H9 (cell line): ENCODE measurements around the gene C1orf226. TPM values are rescaled to one million over a fixed set of nuclear protein-coding genes. Genes with fewer than 3 reads are reported as not detected.

ENCODE experiments used
- DNase-seq: peaks from one replicate; pipeline ENCODE4 v3.0.0-alpha.2; 2017
- H2AFZ ChIP-seq: one replicate; pipeline ENCODE4 v1.6.1; 2013; ENCODE audit warnings: mild to moderate bottlenecking, low read length, control low read depth, moderate library complexity
- H2AK5ac ChIP-seq: 2 replicates; pipeline ENCODE4 v1.6.1; 2013; ENCODE audit warnings: low read length, control low read depth, mixed read lengths; ENCODE audit not compliant: insufficient read length
- H2BK120ac ChIP-seq: one replicate; pipeline ENCODE4 v1.6.1; 2013; ENCODE audit warnings: low read depth, mild to moderate bottlenecking, low read length, control low read depth, inconsistent platforms; ENCODE audit not compliant: poor library complexity, severe bottlenecking
- H2BK12ac ChIP-seq: 2 replicates; pipeline ENCODE4 v1.6.1; 2013; ENCODE audit warnings: low read length, control low read depth, mixed read lengths, low read depth; ENCODE audit not compliant: insufficient read length
- H2BK15ac ChIP-seq: 2 replicates; pipeline ENCODE4 v1.6.1; 2013; ENCODE audit warnings: low read depth, low read length, control low read depth
- H2BK20ac ChIP-seq: one replicate; pipeline ENCODE4 v1.6.1; 2013; ENCODE audit warnings: low read depth, mild to moderate bottlenecking, low read length, control low read depth, inconsistent platforms; ENCODE audit not compliant: poor library complexity, severe bottlenecking
- H2BK5ac ChIP-seq: 2 replicates; pipeline ENCODE4 v1.6.1; 2013; ENCODE audit warnings: low read length, control low read depth, mixed read lengths; ENCODE audit not compliant: insufficient read length
- H3K14ac ChIP-seq: 2 replicates; pipeline ENCODE4 v1.6.1; 2013; ENCODE audit warnings: low read length, control low read depth; ENCODE audit not compliant: insufficient read depth
- H3K18ac ChIP-seq: 2 replicates; pipeline ENCODE4 v1.6.1; 2013; ENCODE audit warnings: low read depth, mild to moderate bottlenecking, mixed read lengths, low read length, control low read depth; ENCODE audit not compliant: insufficient read length
- H3K23ac ChIP-seq: 2 replicates; pipeline ENCODE4 v1.6.1; 2013; ENCODE audit warnings: low read length, control low read depth, mixed read lengths, low read depth; ENCODE audit not compliant: insufficient read length
- H3K23me2 ChIP-seq: 2 replicates; pipeline ENCODE4 v1.6.1; 2013; ENCODE audit warnings: low read depth, mild to moderate bottlenecking, mixed read lengths, low read length, control low read depth; ENCODE audit not compliant: insufficient read length, poor library complexity, severe bottlenecking
- H3K27ac ChIP-seq: 2 replicates; pipeline ENCODE4 v1.5.1; 2013; ENCODE audit warnings: low read length, control low read depth, mixed read lengths, low read depth; ENCODE audit not compliant: insufficient read length
- H3K27me3 ChIP-seq: 2 replicates; pipeline ENCODE4 v1.6.1; 2013; ENCODE audit warnings: low read length, control low read depth, inconsistent platforms; ENCODE audit not compliant: insufficient read depth
- H3K4ac ChIP-seq: 2 replicates; pipeline ENCODE4 v1.6.1; 2013; ENCODE audit warnings: low read depth, mild to moderate bottlenecking, control low read depth, inconsistent platforms, low read length, moderate library complexity
- H3K4me1 ChIP-seq: 2 replicates; pipeline ENCODE4 v1.6.1; 2013; ENCODE audit warnings: low read length, control low read depth, inconsistent platforms; ENCODE audit not compliant: insufficient read depth
- H3K4me2 ChIP-seq: 2 replicates; pipeline ENCODE4 v1.6.1; 2013; ENCODE audit warnings: low read length, control low read depth, mixed read lengths; ENCODE audit not compliant: insufficient read length, insufficient read depth
- H3K56ac ChIP-seq: 2 replicates; pipeline ENCODE4 v1.6.1; 2013; ENCODE audit warnings: low read depth, mild to moderate bottlenecking, mixed read lengths, low read length, control low read depth; ENCODE audit not compliant: insufficient read length
- H3K79me1 ChIP-seq: 2 replicates; pipeline ENCODE4 v1.6.1; 2013; ENCODE audit warnings: low read depth, mild to moderate bottlenecking, moderate library complexity, low read length, control low read depth, inconsistent platforms; ENCODE audit not compliant: insufficient read depth, poor library complexity, severe bottlenecking
- H3K79me2 ChIP-seq: 2 replicates; pipeline ENCODE4 v1.6.1; 2013; ENCODE audit warnings: low read length, control low read depth, inconsistent platforms; ENCODE audit not compliant: insufficient read depth
- H3K9ac ChIP-seq: 2 replicates; pipeline ENCODE4 v1.6.1; 2013; ENCODE audit warnings: low read length, control low read depth, mixed read lengths; ENCODE audit not compliant: insufficient read length; ENCODE audit errors: extremely low read depth
- H3K9me3 ChIP-seq: one replicate; pipeline ENCODE4 v1.6.1; 2013; ENCODE audit warnings: low read depth, low read length, inconsistent platforms; ENCODE audit not compliant: control insufficient read depth
- H3T11ph ChIP-seq: one replicate; pipeline ENCODE4 v1.6.1; 2013; ENCODE audit warnings: mild to moderate bottlenecking, low read length, control low read depth, inconsistent platforms
- H4K20me1 ChIP-seq: one replicate; pipeline ENCODE4 v1.6.1; 2013; ENCODE audit not compliant: control insufficient read depth, insufficient read length, insufficient read depth
- H4K5ac ChIP-seq: 2 replicates; pipeline ENCODE4 v1.6.1; 2013; ENCODE audit warnings: low read depth, mild to moderate bottlenecking, mixed read lengths, low read length, control low read depth; ENCODE audit not compliant: insufficient read length
- H4K8ac ChIP-seq: replicated peaks from 2 replicates; pipeline ENCODE4 v1.6.1; 2013; ENCODE audit warnings: low read length, control low read depth, mixed read lengths, low read depth; ENCODE audit not compliant: insufficient read length
- H4K91ac ChIP-seq: 2 replicates; pipeline ENCODE4 v1.6.1; 2013; ENCODE audit warnings: low read depth, mild to moderate bottlenecking, moderate library complexity, mixed read lengths, low read length, control low read depth; ENCODE audit not compliant: insufficient read length
- H3K27ac Mint-ChIP-seq, 3 experiments: 2 replicates in 2 of 3; 3 replicates in 1 of 3; pipeline ENCODE4 v1.8.0; 2020 to 2021; ENCODE audit warnings: mixed read lengths in 3 of 3, mild to moderate bottlenecking in 1 of 3, moderate library complexity in 1 of 3
- H3K27me3 Mint-ChIP-seq: 2 replicates; pipeline ENCODE4 v1.8.0; 2021; ENCODE audit warnings: low read depth, mild to moderate bottlenecking, moderate library complexity, mixed read lengths
- H3K36me3 Mint-ChIP-seq, 3 experiments: 2 replicates in 2 of 3; 3 replicates in 1 of 3; pipeline ENCODE4 v1.8.0; 2020 to 2021; ENCODE audit warnings: low read depth in 3 of 3, mixed read lengths in 3 of 3; ENCODE audit not compliant: insufficient read depth in 1 of 3
- H3K4me1 Mint-ChIP-seq, 2 experiments: 2 replicates each; pipeline ENCODE4 v1.8.0; 2020; ENCODE audit warnings: mixed read lengths in 2 of 2
- H3K4me3 Mint-ChIP-seq, 2 experiments: 2 replicates in 1 of 2; 3 replicates in 1 of 2; pipeline ENCODE4 v1.8.0; 2020 to 2021; ENCODE audit warnings: mild to moderate bottlenecking in 2 of 2, mixed read lengths in 2 of 2, moderate library complexity in 1 of 2
- H3K9me3 Mint-ChIP-seq, 2 experiments: 2 replicates in 1 of 2; 3 replicates in 1 of 2; pipeline ENCODE4 v1.8.0; 2020; ENCODE audit warnings: mild to moderate bottlenecking in 2 of 2, mixed read lengths in 2 of 2, moderate library complexity in 1 of 2
- CTCF ChIP-seq: fragments of 200-600 bp; sonication (generic); conservative IDR thresholded peaks from 3 replicates; pipeline ENCODE4 v1.8.0; 2021; ENCODE audit warnings: antibody characterized with exemption, mild to moderate bottlenecking
- WGBS: extraction: QIAGEN DNeasy Blood & Tissue Kit; methylation state at CpG from one replicate; pipeline ENCODE4 v1.1.7; 2013; ENCODE audit warnings: missing lambda C conversion rate, low lambda C conversion rate, mixed read lengths; ENCODE audit not compliant: insufficient read length; ENCODE audit errors: extremely low coverage; 5-methylcytosine and 5-hydroxymethylcytosine counted together
- total RNA-seq: library from RNA; stranded (reverse); gene quantifications from 2 replicates; pipeline ENCODE4 v1.2.1, GENCODE V29; 2021

Gene C1orf226
- total RNA-seq, 1 experiment from 2014 or later = 11.5 TPM

- peaks cover 0 to 7% (median 7%) of the 10 kb centered on the region in 3 experiments; a peak in 3 of 7 replicates for H3K36me3 Mint-ChIP-seq
- H2BK20ac ChIP-seq = no peak within 1 kb of the TSS
- no peak within 1 kb of the TSS for H4K5ac ChIP-seq
- peaks cover 11 to 12% of the 10 kb centered on the region in 2 experiments; a peak in 4 of 5 replicates for H3K9me3 Mint-ChIP-seq
- H3K14ac ChIP-seq = no peak within 1 kb of the TSS
- H4K8ac ChIP-seq = peak within 1 kb of the TSS; percentile 19
- no peaks in the 10 kb centered on the region for H3K79me1 ChIP-seq
- no peak within 1 kb of the TSS for H2BK5ac ChIP-seq
- H3K27me3 Mint-ChIP-seq = peaks cover 2% of the 10 kb centered on the region; the same call in 1 of the 2 replicates
- H3K27ac ChIP-seq = no peak within 1 kb of the TSS
- WGBS = no CpG with 5 or more reads among the region's 3 CpGs
- no peak for TF ChIP-seq CTCF
- H2BK12ac ChIP-seq = no peak within 1 kb of the TSS
- no peak within 1 kb of the TSS for H2BK120ac ChIP-seq
- no peak within 1 kb of the TSS for H2AK5ac ChIP-seq
- H3K9ac ChIP-seq = no peak within 1 kb of the TSS
- peaks cover 3 to 4% of the 10 kb centered on the region in 2 experiments; a peak in 2 of 4 replicates for H3K4me1 Mint-ChIP-seq
- DNase-seq = no peak
- no peak within 1 kb of the TSS for H2AFZ ChIP-seq
- no peak within 1 kb of the TSS for H3K18ac ChIP-seq
- no peak within 1 kb of the TSS for H3K27ac Mint-ChIP-seq
- H3K23me2 ChIP-seq = no peaks in the 10 kb centered on the region
- no peak within 1 kb of the TSS for H3T11ph ChIP-seq
- H3K4ac ChIP-seq = no peak within 1 kb of the TSS
- no peak within 1 kb of the TSS for H2BK15ac ChIP-seq
- H3K56ac ChIP-seq = no peak within 1 kb of the TSS
- H3K27me3 ChIP-seq = no peaks in the 10 kb centered on the region
- no peak within 1 kb of the TSS for H3K4me2 ChIP-seq
- no peaks in the 10 kb centered on the region for H3K9me3 ChIP-seq
- no peak within 1 kb of the TSS for H4K91ac ChIP-seq
- H3K79me2 ChIP-seq = no peaks in the 10 kb centered on the region
- H4K20me1 ChIP-seq = no peaks in the 10 kb centered on the region
- H3K23ac ChIP-seq = no peak within 1 kb of the TSS
- no peaks in the 10 kb centered on the region for H3K4me1 ChIP-seq
- H3K4me3 Mint-ChIP-seq = no peak within 1 kb of the TSS
Measured at GRCh38 chr1:162412002-162412401, 30.5 kb downstream of the C1orf226 start, which contains the start of gene SH2D1B. SH2D1B (minus strand) TSS chr1:162412136; CDS start chr1:162412016, 120 bp downstream.
